ENCODE measurements around the gene ZNF609. TPM values are rescaled to one million over a fixed set of nuclear protein-coding genes. Genes with fewer than 3 reads are reported as not detected.

Gene ZNF609
- total RNA-seq, 1 experiment from 2014 or later = 35.0 TPM

GRCh38 chr15:64422697-64423096 is 37.7 kb upstream of the ZNF609 start:
- POLR2A ChIA-PET (ENCODE audit: low non-redundant PET) = no interaction called here

DNA sequence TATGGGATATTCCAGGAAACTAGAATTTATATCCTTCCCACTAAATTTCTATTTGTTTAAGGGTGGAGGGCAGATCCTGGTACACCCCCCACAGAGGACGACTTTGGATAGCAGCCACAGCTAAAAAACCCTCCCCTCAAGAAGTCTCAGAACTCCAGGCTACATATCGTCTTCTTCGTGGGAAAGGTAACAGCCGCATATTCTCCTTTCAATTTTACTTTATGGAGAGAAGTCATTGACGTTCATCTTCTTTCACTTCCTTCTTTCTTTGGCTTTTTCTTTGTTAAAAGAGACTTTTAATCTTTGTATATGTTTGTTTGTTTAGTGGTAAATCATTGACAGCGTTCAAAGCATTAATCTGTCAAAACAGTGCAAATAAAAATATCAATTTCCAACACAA is 36.4 kb upstream of the ZNF609 start:
- DNase-seq (ENCODE audit: low spot score) = no peak
- CTCF ChIA-PET = no interaction called here
- Histone ChIP-seq H3K36me3 (ENCODE audit: insufficient read depth, low read length, poor library complexity, severe bottlenecking) (peaks cover 20% of the 10 kb centered on the region), H3K4me3 (ENCODE audit: low read depth, low read length, poor library complexity, severe bottlenecking) (no peak overlapping the region), H3K9me3 (ENCODE audit: low read depth, low read length, poor library complexity, severe bottlenecking) (no peaks in the 10 kb centered on the region), H3K27me3 (replicated peaks; ENCODE audit: insufficient read depth, low read depth, low read length, poor library complexity) (no peaks in the 10 kb centered on the region), H3K27ac (ENCODE audit: low read depth, low read length, poor library complexity, severe bottlenecking) (no peak overlapping the region), H3K4me1 (ENCODE audit: insufficient read depth, low read length, poor library complexity, severe bottlenecking) (no peaks in the 10 kb centered on the region)
- intact Hi-C loops (cut with micrococcal nuclease; ENCODE audit: unreplicated experiment) = loop anchor here (10.0 kb wide), 1 partner anchor 231 kb away; no protein-coding TSS in a partner anchor
- no peak for TF ChIP-seq EZH2 (IDR thresholded peaks at IDR 0.05; ENCODE audit: borderline replicate concordance, low read depth, low read length, poor library complexity, severe bottlenecking)
- TF ChIP-seq, protein P1, sequence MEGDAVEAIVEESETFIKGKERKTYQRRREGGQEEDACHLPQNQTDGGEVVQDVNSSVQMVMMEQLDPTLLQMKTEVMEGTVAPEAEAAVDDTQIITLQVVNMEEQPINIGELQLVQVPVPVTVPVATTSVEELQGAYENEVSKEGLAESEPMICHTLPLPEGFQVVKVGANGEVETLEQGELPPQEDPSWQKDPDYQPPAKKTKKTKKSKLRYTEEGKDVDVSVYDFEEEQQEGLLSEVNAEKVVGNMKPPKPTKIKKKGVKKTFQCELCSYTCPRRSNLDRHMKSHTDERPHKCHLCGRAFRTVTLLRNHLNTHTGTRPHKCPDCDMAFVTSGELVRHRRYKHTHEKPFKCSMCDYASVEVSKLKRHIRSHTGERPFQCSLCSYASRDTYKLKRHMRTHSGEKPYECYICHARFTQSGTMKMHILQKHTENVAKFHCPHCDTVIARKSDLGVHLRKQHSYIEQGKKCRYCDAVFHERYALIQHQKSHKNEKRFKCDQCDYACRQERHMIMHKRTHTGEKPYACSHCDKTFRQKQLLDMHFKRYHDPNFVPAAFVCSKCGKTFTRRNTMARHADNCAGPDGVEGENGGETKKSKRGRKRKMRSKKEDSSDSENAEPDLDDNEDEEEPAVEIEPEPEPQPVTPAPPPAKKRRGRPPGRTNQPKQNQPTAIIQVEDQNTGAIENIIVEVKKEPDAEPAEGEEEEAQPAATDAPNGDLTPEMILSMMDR (conservative IDR thresholded peaks at IDR 0.05; ENCODE audit: low read depth, low read length) = no peak
- POLR2A ChIA-PET (ENCODE audit: low non-redundant PET) = no interaction called here
- BruUV-seq (replicated peaks) = no TSS peak

More at GRCh38 chr15:64422697-64423096, 37.7 kb upstream of the ZNF609 start:
- intact Hi-C loops (cut with micrococcal nuclease; ENCODE audit: unreplicated experiment) = loop anchor here (10.0 kb wide), 1 partner anchor 232 kb away; no protein-coding TSS in a partner anchor
- Histone ChIP-seq H3K27ac (ENCODE audit: low read depth, low read length, poor library complexity, severe bottlenecking) (no peak overlapping the region), H3K4me3 (ENCODE audit: low read depth, low read length, poor library complexity, severe bottlenecking) (no peak overlapping the region), H3K4me1 (ENCODE audit: insufficient read depth, low read length, poor library complexity, severe bottlenecking) (no peaks in the 10 kb centered on the region), H3K9me3 (ENCODE audit: low read depth, low read length, poor library complexity, severe bottlenecking) (no peaks in the 10 kb centered on the region), H3K27me3 (replicated peaks; ENCODE audit: insufficient read depth, low read depth, low read length, poor library complexity) (no peaks in the 10 kb centered on the region), H3K36me3 (ENCODE audit: insufficient read depth, low read length, poor library complexity, severe bottlenecking) (peaks cover 20% of the 10 kb centered on the region)
- DNase-seq (ENCODE audit: low spot score) = no peak
- CTCF ChIA-PET = no interaction called here
- TF ChIP-seq, protein P1 (conservative IDR thresholded peaks at IDR 0.05; ENCODE audit: low read depth, low read length) = no peak
- TF ChIP-seq EZH2 (IDR thresholded peaks at IDR 0.05; ENCODE audit: borderline replicate concordance, low read depth, low read length, poor library complexity, severe bottlenecking) = no peak
- BruUV-seq (replicated peaks) = no TSS peak

GRCh38 chr15:64425221-64425620 is 35.2 kb upstream of the ZNF609 start:
- Histone ChIP-seq H3K27ac (ENCODE audit: low read depth, low read length, poor library complexity, severe bottlenecking) (no peak overlapping the region), H3K9me3 (ENCODE audit: low read depth, low read length, poor library complexity, severe bottlenecking) (no peaks in the 10 kb centered on the region), H3K27me3 (replicated peaks; ENCODE audit: insufficient read depth, low read depth, low read length, poor library complexity) (no peaks in the 10 kb centered on the region), H3K4me1 (ENCODE audit: insufficient read depth, low read length, poor library complexity, severe bottlenecking) (peaks cover 12% of the 10 kb centered on the region), H3K36me3 (ENCODE audit: insufficient read depth, low read length, poor library complexity, severe bottlenecking) (peaks cover 20% of the 10 kb centered on the region), H3K4me3 (ENCODE audit: low read depth, low read length, poor library complexity, severe bottlenecking) (no peak overlapping the region)
- no peak for DNase-seq (ENCODE audit: low spot score)
- BruUV-seq (replicated peaks) = no TSS peak
- TF ChIP-seq EZH2 (IDR thresholded peaks at IDR 0.05; ENCODE audit: borderline replicate concordance, low read depth, low read length, poor library complexity, severe bottlenecking) = no peak
- TF ChIP-seq, protein P1 (conservative IDR thresholded peaks at IDR 0.05; ENCODE audit: low read depth, low read length) = no peak
- POLR2A ChIA-PET (ENCODE audit: low non-redundant PET) = no interaction called here
- intact Hi-C loops (cut with micrococcal nuclease; ENCODE audit: unreplicated experiment) = loop anchor here (10.0 kb wide), 1 partner anchor 230 kb away; no protein-coding TSS in a partner anchor
- CTCF ChIA-PET = no interaction called here

Data from A673 (cell line).